Right ventricle myocardium inferior (tissue), 1 donor: ENCODE measurements around the gene STX3. TPM values are rescaled to one million over a fixed set of nuclear protein-coding genes. Genes with fewer than 3 reads are reported as not detected.
A peak's percentile ranks its signal among the peaks of the same experiment; 100 is the strongest.

Experiments
- ATAC-seq: fragments of 200-7000 bp; cut with Tn5 transposase; one replicate; pipeline ENCODE4 v1.9.1; 2020; ENCODE audit warnings: mild to moderate bottlenecking, moderate library complexity
- DNase-seq: peaks from one replicate; pipeline ENCODE4 v3.0.0; 2021; ENCODE audit errors: missing footprints
- intact Hi-C: fragments of 100-400 bp; cut with DNase I; formaldehyde crosslinking; loops from one replicate; pipeline ENCODE4 v1.11.0; 2022
- total RNA-seq: library from RNA; stranded (reverse); fragmentation: NEBNext Ultra II Directional; extraction: Animal tissue kit (Norgen Biotek cat#: 25700); gene quantifications from one replicate; pipeline ENCODE4 v1.2.1, GENCODE V29; 2021
- donor health status: DM: no; HTN: yes; CAD: no; lungs with severe emphysema.

Gene STX3
- total RNA-seq, 1 donor from 2014 or later, result 8.4 TPM

DNA sequence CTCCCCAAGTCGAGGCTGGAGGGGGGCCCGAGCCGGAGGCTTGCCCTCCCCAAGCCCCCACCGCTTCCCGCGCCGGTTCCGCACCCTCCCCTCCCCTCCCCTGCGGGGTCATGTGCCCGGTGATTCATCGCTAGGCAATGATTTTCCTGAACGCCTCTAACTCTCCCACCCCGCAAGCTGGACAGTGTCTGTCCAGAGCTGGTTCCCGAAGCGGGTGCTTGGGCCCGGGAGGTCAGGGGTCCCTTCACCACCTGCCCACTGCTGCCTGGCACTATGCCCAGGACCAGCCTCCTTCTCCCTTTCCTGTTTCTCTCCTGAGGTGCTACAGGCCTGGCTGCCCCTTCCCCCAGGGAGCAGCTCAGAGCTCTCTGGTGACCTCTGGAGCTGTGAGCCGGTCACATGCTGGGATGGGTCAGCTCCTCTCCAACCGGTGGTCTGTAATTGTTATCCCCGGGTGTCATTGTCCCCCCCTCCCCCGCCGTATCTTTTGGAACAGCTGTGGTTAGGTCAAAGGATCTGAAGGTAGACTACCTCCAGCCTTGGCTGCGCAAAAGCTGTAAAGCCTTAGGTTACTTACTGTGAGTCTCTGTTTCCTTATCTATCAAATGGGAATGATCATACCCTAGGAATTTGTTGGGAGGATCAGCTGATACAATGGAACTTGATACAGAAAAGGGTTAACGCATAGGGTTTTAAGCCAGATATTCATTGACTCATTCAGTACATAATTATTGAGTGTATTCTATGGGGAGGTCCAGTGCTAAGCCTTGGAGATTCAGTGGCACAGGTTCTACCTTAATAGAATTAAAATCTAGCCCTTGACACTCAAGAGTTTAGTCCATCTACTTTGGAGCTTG, 753 bp downstream of the STX3 start:
- DNase-seq (peak; percentile 84), ATAC-seq (peak; percentile 76)
- intact Hi-C loops, result loop anchor here (2.0 to 5.0 kb wide), 2 partner anchors 55 to 89 kb away; partner anchors contain the start of genes MRPL16 and PATL1

- intact Hi-C loops, result loop anchor here (5.0 kb wide), 1 partner anchor 89 kb away; the partner anchor contains the start of gene PATL1
- ATAC-seq, result no peak
- DNase-seq, result no peak
Observed at GRCh38 chr11:59756558-59756840, 1.3 kb downstream of the STX3 start.

- no peak for ATAC-seq
- DNase-seq, result no peak
- intact Hi-C loops, result loop anchor here (5.0 kb wide), 1 partner anchor 90 kb away; the partner anchor contains the start of gene PATL1
Observed at GRCh38 chr11:59756845-59757244, 1.7 kb downstream of the STX3 start.

DNA sequence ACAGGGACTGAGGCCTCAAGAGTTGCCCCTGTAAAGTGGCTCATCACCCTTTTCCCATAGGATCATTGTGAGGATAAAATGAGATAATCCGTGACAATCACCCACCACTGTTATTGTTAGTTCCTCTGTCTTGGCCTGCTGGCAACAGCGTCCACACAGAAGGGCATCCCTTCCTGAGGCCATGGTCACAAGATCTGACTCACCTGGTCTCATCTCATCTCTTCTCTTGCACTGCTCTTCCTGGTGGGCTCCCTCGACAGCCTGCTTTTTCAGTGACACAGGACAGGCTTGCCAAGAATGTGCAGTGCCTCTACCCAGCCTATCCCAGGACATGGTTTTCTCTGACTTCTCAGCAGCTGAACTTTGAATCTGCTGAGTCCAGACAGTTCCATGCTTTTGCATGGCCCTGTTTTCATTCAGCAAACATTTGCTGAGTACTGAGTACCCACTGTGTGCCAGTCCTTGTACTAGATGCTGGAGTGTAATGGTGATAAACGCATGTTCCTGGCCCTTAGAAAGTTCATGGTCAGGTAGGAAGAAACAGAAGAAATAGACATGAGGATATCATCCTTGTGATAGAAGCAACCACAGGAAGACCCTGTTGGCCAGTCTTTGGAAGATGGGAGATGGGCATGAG, 3.3 kb downstream of the STX3 start:
- DNase-seq (no peak), ATAC-seq (no peak)
- intact Hi-C loops, result loop anchor here (5.0 kb wide), 1 partner anchor 91 kb away; the partner anchor contains the start of gene PATL1

DNA sequence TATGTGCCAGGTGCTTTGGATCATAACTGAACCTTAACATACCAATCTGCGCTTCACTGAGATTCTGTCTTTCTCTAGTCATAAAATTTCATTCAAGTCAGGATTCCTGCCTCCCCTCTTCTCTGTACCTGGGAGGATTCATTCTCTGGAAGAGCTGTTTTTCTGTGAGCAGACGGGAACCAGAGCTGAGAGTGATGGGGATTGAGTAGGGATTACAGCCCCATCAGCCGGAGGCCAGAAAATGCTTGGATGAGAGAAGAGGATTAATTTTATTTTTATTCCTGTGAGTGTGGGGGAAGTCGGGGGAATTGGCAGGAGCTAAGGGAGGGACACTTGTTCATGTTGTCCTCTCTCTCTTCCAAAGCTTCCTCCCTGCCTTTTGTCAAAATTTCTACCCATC, 4.7 kb downstream of the STX3 start:
- ATAC-seq, result no peak
- intact Hi-C loops, result loop anchor here (5.0 to 10.0 kb wide), 2 partner anchors 93 to 205 kb away; partner anchors contain the start of gene PATL1
- DNase-seq, result no peak

GRCh38 chr11:59760771-59761170, 5.6 kb downstream of the STX3 start:
- intact Hi-C loops, result loop anchor here (10.0 kb wide), 1 partner anchor 206 kb away; no protein-coding TSS in a partner anchor
- no peak for ATAC-seq
- DNase-seq, result no peak

DNA sequence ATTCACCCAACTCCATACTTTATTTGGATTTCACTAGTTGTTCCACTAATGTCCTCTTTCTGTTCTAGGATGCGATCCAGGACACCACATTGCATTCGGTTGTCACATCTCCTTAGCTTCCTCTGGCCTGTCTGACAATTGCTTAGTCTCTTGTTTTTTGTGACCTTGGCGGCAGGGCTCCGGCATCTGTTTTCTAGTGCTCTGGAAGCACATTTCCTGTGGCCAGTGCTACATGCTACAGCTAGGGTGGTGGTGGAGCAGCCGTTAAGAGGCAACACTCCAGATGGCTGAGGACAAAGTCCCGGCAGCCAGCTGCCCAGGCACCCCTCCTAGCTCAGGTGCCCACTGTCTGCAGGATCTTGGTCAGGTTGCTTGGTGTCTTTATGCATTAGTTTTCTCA, 6.8 kb downstream of the STX3 start:
- ATAC-seq, result peak; percentile 50
- no peak for DNase-seq
- intact Hi-C loops, result loop anchor here (10.0 kb wide), 1 partner anchor 207 kb away; no protein-coding TSS in a partner anchor

GRCh38 chr11:59765068-59765735, 10.0 kb downstream of the STX3 start:
- ATAC-seq, result no peak
- intact Hi-C loops, result loop anchor here (10.0 kb wide), 1 partner anchor 210 kb away; no protein-coding TSS in a partner anchor
- no peak for DNase-seq

- intact Hi-C loops, result loop anchor here (10.0 kb wide), 1 partner anchor 212 kb away; no protein-coding TSS in a partner anchor
- no peak for DNase-seq
- no peak for ATAC-seq
Observed at GRCh38 chr11:59766542-59767224, 11.5 kb downstream of the STX3 start.

DNA sequence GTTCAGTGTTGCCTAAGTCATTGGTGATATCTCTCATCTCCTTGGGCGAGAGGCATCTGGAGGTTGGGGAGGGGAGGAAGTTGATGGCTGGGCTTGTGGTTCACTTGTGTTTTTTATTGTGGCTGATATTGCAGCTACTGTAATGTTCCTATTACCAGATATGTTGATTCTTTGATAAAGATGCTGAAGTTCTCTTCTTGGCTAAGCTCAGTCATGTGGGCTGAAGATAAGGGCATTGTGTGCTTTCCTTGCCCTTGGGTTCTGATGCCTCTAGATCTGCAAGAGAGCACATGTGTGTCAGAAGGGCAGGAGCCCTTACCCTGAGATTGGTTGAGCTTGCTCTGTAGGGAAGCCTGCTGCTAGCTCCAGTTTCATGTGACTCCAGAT, 12.0 kb downstream of the STX3 start:
- intact Hi-C loops, result loop anchor here (10.0 kb wide), 1 partner anchor 212 kb away; no protein-coding TSS in a partner anchor

DNA sequence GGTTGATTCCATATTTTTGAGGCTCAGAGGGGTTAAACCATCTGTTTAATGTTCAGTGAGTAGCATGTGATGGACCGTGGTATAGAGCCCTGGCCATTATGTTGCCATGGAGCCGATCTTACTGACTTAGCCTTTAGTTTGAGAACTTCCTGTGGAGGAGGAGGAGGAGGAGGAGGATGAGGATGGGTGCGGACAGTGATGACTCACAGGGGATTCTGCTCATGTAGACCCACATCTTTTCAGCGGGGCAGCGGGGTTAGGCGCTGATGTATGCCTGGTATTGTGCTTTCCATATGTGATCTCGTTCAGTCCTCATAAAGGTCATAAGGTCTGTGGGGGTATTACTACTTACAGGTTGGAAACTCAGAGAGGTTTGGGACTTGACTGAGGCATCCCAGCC, 13.9 kb downstream of the STX3 start:
- DNase-seq (no peak), ATAC-seq (no peak)
- intact Hi-C loops, result loop anchor here (10.0 kb wide), 1 partner anchor 214 kb away; no protein-coding TSS in a partner anchor

More for the DNA sequence above, 12.0 kb downstream of the STX3 start:
- no peak for DNase-seq
- no peak for ATAC-seq

DNA sequence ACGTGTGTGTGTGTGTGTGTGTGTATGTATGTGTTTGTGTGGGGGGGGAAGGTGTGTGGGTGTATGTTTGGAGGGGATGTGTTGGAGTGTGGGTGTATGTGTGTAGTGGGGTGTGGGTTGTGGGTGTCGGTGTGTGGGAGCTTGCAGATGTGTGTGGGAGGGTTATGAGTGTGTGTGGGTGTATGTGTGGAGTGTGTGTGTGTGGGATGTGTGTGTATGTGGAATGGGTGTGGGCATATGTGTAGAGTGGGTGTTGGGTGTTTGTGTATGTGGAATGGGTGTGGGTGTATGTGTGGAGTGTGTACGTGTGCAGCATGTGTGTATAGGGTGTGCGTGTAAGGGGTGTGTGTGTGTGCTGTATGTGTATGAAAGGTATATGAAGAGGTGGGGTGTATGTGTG, 14.7 kb downstream of the STX3 start:
- peak; percentile 17 for ATAC-seq
- intact Hi-C loops, result loop anchor here (10.0 kb wide), 1 partner anchor 215 kb away; no protein-coding TSS in a partner anchor
- DNase-seq, result no peak

GRCh38 chr11:59770319-59770718, 15.1 kb downstream of the STX3 start:
- ATAC-seq (peak; percentile 32), DNase-seq (no peak)
- intact Hi-C loops, result no loop called here

DNA sequence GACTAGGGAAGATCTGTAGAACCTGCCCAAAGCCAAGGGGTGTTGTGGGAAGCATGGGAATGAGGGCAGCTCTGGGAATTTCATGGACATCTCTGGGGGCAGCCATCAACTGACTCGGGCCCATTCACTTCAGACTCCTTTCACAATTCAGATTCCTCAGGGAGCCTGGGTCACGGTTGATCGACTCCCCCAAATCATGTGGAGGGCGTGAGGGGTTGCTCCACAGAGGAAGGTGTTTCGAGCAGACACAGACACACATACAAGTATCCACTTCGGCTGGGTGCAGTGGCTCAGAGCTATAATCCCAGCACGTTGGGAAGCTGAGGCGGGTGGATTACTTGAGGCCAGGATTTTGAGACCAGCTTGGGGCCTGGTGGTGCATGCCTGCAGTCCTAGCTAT, 15.7 kb downstream of the STX3 start:
- DNase-seq (no peak), ATAC-seq (no peak)
- intact Hi-C loops, result no loop called here

DNA sequence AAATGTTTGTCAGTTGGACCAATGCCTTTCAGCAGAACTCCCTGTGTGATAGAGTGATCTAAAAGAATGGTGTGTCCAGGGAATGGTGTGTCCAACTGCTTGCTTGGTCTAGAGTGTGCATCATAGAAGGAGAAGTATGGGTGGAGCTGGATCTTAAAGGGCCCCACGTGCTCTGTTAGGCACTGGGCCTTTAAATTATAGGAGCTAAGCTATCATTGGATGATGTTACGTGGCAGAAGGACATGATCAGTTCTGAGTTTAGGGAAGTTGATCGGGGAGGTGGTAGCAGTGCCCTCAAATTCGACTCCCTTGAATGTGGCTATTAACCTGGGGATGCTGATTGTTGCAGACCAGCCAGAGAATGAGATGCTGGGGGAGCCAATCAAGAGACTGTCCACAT, 16.4 kb downstream of the STX3 start:
- DNase-seq (no peak), ATAC-seq (no peak)
- intact Hi-C loops, result no loop called here

DNA sequence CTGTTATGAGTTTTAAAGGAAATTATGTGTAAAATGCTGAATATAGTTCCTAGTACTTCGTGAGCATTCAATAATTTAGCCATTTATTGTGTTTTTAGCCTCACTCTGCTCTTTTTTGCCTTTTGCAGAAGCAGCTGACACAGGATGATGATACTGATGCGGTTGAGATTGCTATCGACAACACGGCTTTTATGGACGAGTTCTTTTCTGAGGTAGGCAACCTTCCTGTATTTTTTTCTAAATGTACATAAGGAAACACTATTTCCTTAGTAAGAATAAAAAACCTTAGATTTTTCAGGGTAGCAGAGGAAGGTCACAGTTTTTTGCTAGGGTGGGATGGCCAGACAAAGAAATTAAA, 17.9 kb downstream of the STX3 start:
- ATAC-seq (no peak), DNase-seq (no peak)
- intact Hi-C loops, result no loop called here

- no peak for ATAC-seq
- DNase-seq, result no peak
Observed at GRCh38 chr11:59776210-59777066, 21.3 kb downstream of the STX3 start.

DNA sequence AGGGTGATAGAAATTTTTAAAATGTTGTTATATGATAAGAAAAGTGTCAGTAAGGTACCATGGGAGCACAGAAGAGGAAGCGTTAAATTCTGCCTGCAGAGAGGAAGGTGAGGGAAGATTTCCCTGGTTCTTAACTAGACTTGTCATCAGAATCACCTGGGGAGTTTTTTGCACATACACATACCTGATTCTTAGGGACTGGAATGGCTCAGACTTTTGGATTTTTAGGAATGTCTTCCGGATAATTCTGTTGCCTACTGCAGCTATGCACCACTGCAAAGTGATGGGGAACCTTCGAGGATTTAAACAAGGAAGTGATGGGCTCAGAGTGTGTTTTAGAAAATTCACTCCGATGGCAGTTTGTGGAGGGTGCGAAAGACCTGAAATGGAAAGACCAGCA, 21.9 kb downstream of the STX3 start:
- intact Hi-C loops, result no loop called here
- DNase-seq, result no peak
- ATAC-seq, result no peak

More at GRCh38 chr11:59776210-59777066, 21.3 kb downstream of the STX3 start:
- intact Hi-C loops, result no loop called here
